ENCODE data around the gene MLNR. TPM values are rescaled to one million over a fixed set of nuclear protein-coding genes. Genes with fewer than 3 reads are reported as not detected.

Gene MLNR
- polyA plus RNA-seq, 1 donor from 2014 or later, result not detected

- H3K27me3 ChIP-seq (ENCODE audit: insufficient read depth, low read depth, low read length), result no peaks in the 10 kb centered on the region
- no peak overlapping the region for H3K4me2 ChIP-seq (ENCODE audit: low read length)
- no peaks in the 10 kb centered on the region for H3K36me3 ChIP-seq (ENCODE audit: insufficient read depth, low read length)
- H3K9ac ChIP-seq (ENCODE audit: low read length), result no peak overlapping the region
- no peaks in the 10 kb centered on the region for H3F3A ChIP-seq (ENCODE audit: insufficient read depth, low read length, poor library complexity, severe bottlenecking)
- H3K27ac ChIP-seq (ENCODE audit: low read length), result no peak overlapping the region
- no peak overlapping the region for H2AFZ ChIP-seq (ENCODE audit: low read depth, low read length)
- TF ChIP-seq RAD21 (conservative IDR thresholded peaks at IDR 0.05), result no peak
- TF ChIP-seq TAF1 (IDR thresholded peaks at IDR 0.05; ENCODE audit: low read depth), result no peak
- no peak for TF ChIP-seq CTCF (IDR thresholded peaks at IDR 0.05; ENCODE audit: poor library complexity, severe bottlenecking)
- no peak for TF ChIP-seq EP300 (conservative IDR thresholded peaks at IDR 0.05; ENCODE audit: poor library complexity, severe bottlenecking)
- no peak for TF ChIP-seq POLR2AphosphoS5 (IDR thresholded peaks at IDR 0.05)
- no peak for TF ChIP-seq MXI1 (conservative IDR thresholded peaks at IDR 0.05; ENCODE audit: poor library complexity, severe bottlenecking)
- TF ChIP-seq REST (IDR thresholded peaks at IDR 0.05; ENCODE audit: borderline replicate concordance), result no peak
- TF ChIP-seq EZH2 (IDR thresholded peaks at IDR 0.05; ENCODE audit: borderline replicate concordance, insufficient read depth, low read length, poor library complexity, severe bottlenecking), result no peak
- no peak for TF ChIP-seq SMC3 (conservative IDR thresholded peaks at IDR 0.05; ENCODE audit: poor library complexity)
- H3K9me2 ChIP-seq (ENCODE audit: insufficient read depth, low read length), result no peaks in the 10 kb centered on the region
- H3K4me3 ChIP-seq (ENCODE audit: low read length), result no peak overlapping the region
- H3K79me2 ChIP-seq (replicated peaks; ENCODE audit: insufficient read depth, low read length), result no peaks in the 10 kb centered on the region
- no peaks in the 10 kb centered on the region for H3K9me3 ChIP-seq (ENCODE audit: low read length)
- no peaks in the 10 kb centered on the region for H4K20me1 ChIP-seq (ENCODE audit: insufficient read depth)
Measured at GRCh38 chr13:49271264-49271663, 51.1 kb downstream of the MLNR start.

Small RNA genes within 50 kb of the gene (small RNA-seq; reads per million reads assigned to genes)
- 0 reads per million in 3 experiments for gene COX7CP1

Other genes with a start within 250 kb of the MLNR start
- gene FNDC3A, start 244.4 kb upstream of the MLNR start, polyA plus RNA-seq, result 83.3 and 83.8 TPM in 2 replicates
- gene CDADC1, start 27.6 kb downstream of the MLNR start, polyA plus RNA-seq, result 11.6 and 15.9 TPM in 2 replicates
- gene CAB39L, start 223.7 kb downstream of the MLNR start, polyA plus RNA-seq, result 40.3 and 41.4 TPM in 2 replicates
- gene SETDB2, start 223.9 kb downstream of the MLNR start, polyA plus RNA-seq, result 10.2 and 14.6 TPM in 2 replicates

All from neural cell (in vitro differentiated cells).